Gastroesophageal sphincter (tissue), 3 donors: ENCODE data around the gene MAML2.

Experiments
- EP300 ChIP-seq: sonication (generic); formaldehyde crosslinking; IDR thresholded peaks from one replicate; pipeline ENCODE4 v1.6.1; 2017; ENCODE audit warnings: antibody characterized with exemption, mild to moderate bottlenecking
- POLR2A ChIP-seq, 2 donors: fragments of 450-650 bp; IDR thresholded peaks; one replicate each; pipeline ENCODE4 v1.6.1; 2017; ENCODE audit warnings: antibody characterized with exemption in 2 of 2, mild to moderate bottlenecking in 2 of 2, moderate library complexity in 1 of 2
- POLR2AphosphoS5 ChIP-seq: sonication (generic); formaldehyde crosslinking; IDR thresholded peaks from one replicate; pipeline ENCODE4 v1.6.1; 2017; ENCODE audit warnings: antibody characterized with exemption
- TF ChIP-seq, protein P1 (sequence below), 4 experiments: fragments of 200-600 bp in 2 of 4; fragments of 450-650 bp in 2 of 4; sonication (generic) in 1 of 4; IDR thresholded peaks; one replicate each; pipeline ENCODE4 v1.5.1; 2017 to 2019; ENCODE audit warnings: antibody characterized with exemption in 4 of 4, mild to moderate bottlenecking in 2 of 4, moderate library complexity in 2 of 4

- TF ChIP-seq, protein P1, sequence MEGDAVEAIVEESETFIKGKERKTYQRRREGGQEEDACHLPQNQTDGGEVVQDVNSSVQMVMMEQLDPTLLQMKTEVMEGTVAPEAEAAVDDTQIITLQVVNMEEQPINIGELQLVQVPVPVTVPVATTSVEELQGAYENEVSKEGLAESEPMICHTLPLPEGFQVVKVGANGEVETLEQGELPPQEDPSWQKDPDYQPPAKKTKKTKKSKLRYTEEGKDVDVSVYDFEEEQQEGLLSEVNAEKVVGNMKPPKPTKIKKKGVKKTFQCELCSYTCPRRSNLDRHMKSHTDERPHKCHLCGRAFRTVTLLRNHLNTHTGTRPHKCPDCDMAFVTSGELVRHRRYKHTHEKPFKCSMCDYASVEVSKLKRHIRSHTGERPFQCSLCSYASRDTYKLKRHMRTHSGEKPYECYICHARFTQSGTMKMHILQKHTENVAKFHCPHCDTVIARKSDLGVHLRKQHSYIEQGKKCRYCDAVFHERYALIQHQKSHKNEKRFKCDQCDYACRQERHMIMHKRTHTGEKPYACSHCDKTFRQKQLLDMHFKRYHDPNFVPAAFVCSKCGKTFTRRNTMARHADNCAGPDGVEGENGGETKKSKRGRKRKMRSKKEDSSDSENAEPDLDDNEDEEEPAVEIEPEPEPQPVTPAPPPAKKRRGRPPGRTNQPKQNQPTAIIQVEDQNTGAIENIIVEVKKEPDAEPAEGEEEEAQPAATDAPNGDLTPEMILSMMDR (IDR thresholded peaks at IDR 0.05) = no peak
- TF ChIP-seq POLR2A (IDR thresholded peaks at IDR 0.05) (no peak), POLR2AphosphoS5 (no peak), EP300 (no peak)
Measured at GRCh38 chr11:96246718-96247552, 96.1 kb downstream of the MAML2 start.
